GM23248 (cell line): ENCODE data around the gene GABBR2. TPM values are rescaled to one million over a fixed set of nuclear protein-coding genes. Genes with fewer than 3 reads are reported as not detected.
"Not testable (repeated sequence)": the region's sequence is repeated elsewhere in the genome, so short reads cannot be mapped to it uniquely, and the experiment has no call there.

ENCODE experiments used
- DNase-seq: peaks from one replicate; pipeline ENCODE4 v3.0.0-alpha.2; 2015
- H2AFZ ChIP-seq: fragments of 200-600 bp; sonication (generic); 2 replicates; pipeline ENCODE4 v1.6.1; 2016; ENCODE audit warnings: antibody characterized with exemption
- H3F3A ChIP-seq: fragments of 200-600 bp; sonication (generic); 2 replicates; pipeline ENCODE4 v1.6.1; 2016; ENCODE audit warnings: mild to moderate bottlenecking, antibody characterized with exemption, mixed run types; ENCODE audit not compliant: insufficient read depth
- H3K27ac ChIP-seq: fragments of 200-600 bp; sonication (generic); 2 replicates; pipeline ENCODE4 v1.5.1; 2016; ENCODE audit warnings: mild to moderate bottlenecking
- H3K27me3 ChIP-seq: fragments of 200-600 bp; sonication (generic); replicated peaks from 2 replicates; pipeline ENCODE4 v1.6.1; 2016; ENCODE audit warnings: mild to moderate bottlenecking; ENCODE audit not compliant: insufficient read depth
- H3K36me3 ChIP-seq: fragments of 200-600 bp; sonication (generic); 2 replicates; pipeline ENCODE4 v1.6.1; 2016; ENCODE audit warnings: low read depth, mild to moderate bottlenecking
- H3K4me1 ChIP-seq: fragments of 200-600 bp; sonication (generic); 2 replicates; pipeline ENCODE4 v1.6.1; 2016; ENCODE audit warnings: mild to moderate bottlenecking; ENCODE audit not compliant: insufficient read depth
- H3K4me2 ChIP-seq: fragments of 200-600 bp; sonication (generic); one replicate; pipeline ENCODE4 v1.6.1; 2016; ENCODE audit warnings: mild to moderate bottlenecking; ENCODE audit not compliant: unreplicated experiment
- H3K4me3 ChIP-seq: fragments of 200-600 bp; sonication (generic); 2 replicates; pipeline ENCODE4 v1.5.1; 2016; ENCODE audit warnings: mild to moderate bottlenecking
- H3K79me2 ChIP-seq: fragments of 200-600 bp; sonication (generic); 2 replicates; pipeline ENCODE4 v1.6.1; 2016; ENCODE audit warnings: mild to moderate bottlenecking; ENCODE audit not compliant: insufficient read depth
- H3K9ac ChIP-seq: fragments of 200-600 bp; sonication (generic); 2 replicates; pipeline ENCODE4 v1.6.1; 2016; ENCODE audit warnings: mild to moderate bottlenecking
- H3K9me2 ChIP-seq: fragments of 200-600 bp; sonication (generic); 2 replicates; pipeline ENCODE4 v1.6.1; 2016; ENCODE audit warnings: mixed run types, mild to moderate bottlenecking, moderate library complexity; ENCODE audit not compliant: insufficient read depth
- H3K9me3 ChIP-seq: fragments of 200-600 bp; sonication (generic); one replicate; pipeline ENCODE4 v1.6.1; 2017; ENCODE audit warnings: low read depth
- H4K20me1 ChIP-seq: fragments of 200-600 bp; sonication (generic); 2 replicates; pipeline ENCODE4 v1.6.0; 2016; ENCODE audit not compliant: insufficient read depth
- EZH2 ChIP-seq: fragments of 200-600 bp; sonication (generic); IDR thresholded peaks from 2 replicates; pipeline ENCODE4 v1.6.1; 2018; ENCODE audit warnings: antibody characterized with exemption, mild to moderate bottlenecking; ENCODE audit not compliant: insufficient read depth, poor library complexity, severe bottlenecking
- EZH2phosphoT487 ChIP-seq: fragments of 200-600 bp; sonication (generic); IDR thresholded peaks from 2 replicates; pipeline ENCODE4 v1.6.1; 2018; ENCODE audit warnings: antibody characterized with exemption, moderate library complexity, mild to moderate bottlenecking, low read depth; ENCODE audit not compliant: insufficient read depth
- WGBS, 2 experiments: methylation state at CpG; one replicate each; pipeline ENCODE4 v1.1.6; 2015 to 2017; ENCODE audit warnings: low lambda C conversion rate in 2 of 2, low coverage in 1 of 2; ENCODE audit errors: missing lambda C conversion rate in 2 of 2; 5-methylcytosine and 5-hydroxymethylcytosine counted together
- in situ Hi-C: fragments of 300-500 bp; cut with MboI; formaldehyde crosslinking; loops from 2 replicates; pipeline ENCODE4 v1.15.0; 2020
- polyA plus RNA-seq: library from polyadenylated mRNA; unstranded; fragments of >200 nt; fragmentation: Nextera tagmentation; extraction: Ambion mirVana; gene quantifications from 2 replicates; pipeline ENCODE4 v1.2.1, GENCODE V29; 2016
- total RNA-seq: library from RNA; depleted of rRNA; stranded (reverse); fragments of >200 nt; shearing (Covaris generic); gene quantifications from 2 replicates; pipeline ENCODE4 v1.2.3, GENCODE V29; 2014

The GABBR2 gene
- total and polyA plus RNA-seq, 2 experiments from 2014 or later: 7.5 to 13.4 TPM

GRCh38 chr9:98272083-98272482, 436.7 kb downstream of the GABBR2 start:
- Histone ChIP-seq H3K27me3 (peaks cover 14% of the 10 kb centered on the region; the same call in 1 of the 2 replicates), H4K20me1 (no peaks in the 10 kb centered on the region), H3F3A (no peaks in the 10 kb centered on the region), H3K9me3 (no peaks in the 10 kb centered on the region), H3K4me1 (no peaks in the 10 kb centered on the region), H3K36me3 (no peaks in the 10 kb centered on the region), H3K4me2 (no peak overlapping the region), H3K79me2 (no peaks in the 10 kb centered on the region), H2AFZ (no peak overlapping the region), H3K4me3 (no peak overlapping the region), H3K27ac (no peak overlapping the region), H3K9ac (no peak overlapping the region), H3K9me2 (no peaks in the 10 kb centered on the region)
- in situ Hi-C loops: no loop called here
- no peak for TF ChIP-seq EZH2phosphoT487
- no peak for TF ChIP-seq EZH2
- no peak for DNase-seq
- 41 to 45% methylated on average over 3 of the region's 3 CpGs for WGBS, 2 experiments

- TF ChIP-seq EZH2 (no peak), EZH2phosphoT487 (no peak)
- in situ Hi-C loops: no loop called here
- Histone ChIP-seq H3F3A (no peaks in the 10 kb centered on the region), H3K4me1 (no peaks in the 10 kb centered on the region), H3K36me3 (no peaks in the 10 kb centered on the region), H4K20me1 (no peaks in the 10 kb centered on the region), H3K9me3 (no peaks in the 10 kb centered on the region), H3K4me2 (no peak overlapping the region), H3K79me2 (no peaks in the 10 kb centered on the region), H3K27ac (no peak overlapping the region), H2AFZ (no peak overlapping the region), H3K9me2 (no peaks in the 10 kb centered on the region), H3K4me3 (no peak overlapping the region), H3K9ac (no peak overlapping the region), H3K27me3 (peaks cover 8% of the 10 kb centered on the region; the same call in 1 of the 2 replicates)
- peak; percentile 9 for DNase-seq
- WGBS, 2 experiments: 15 to 25% methylated on average over 3 of the region's 3 CpGs
Measured at GRCh38 chr9:98271479-98271878, 437.3 kb downstream of the GABBR2 start.

- H3K79me2 ChIP-seq, H3K9ac ChIP-seq, H3K27me3 ChIP-seq, in situ Hi-C loops, H3F3A ChIP-seq, H3K9me2 ChIP-seq, H3K4me1 ChIP-seq, H3K27ac ChIP-seq, H3K9me3 ChIP-seq, H3K36me3 ChIP-seq, H4K20me1 ChIP-seq, H3K4me3 ChIP-seq, H2AFZ ChIP-seq, H3K4me2 ChIP-seq: not testable (repeated sequence)
- WGBS, 2 experiments: 64 to 65% methylated on average over 11 of the region's 11 CpGs
- DNase-seq: peak; percentile 44
Measured at GRCh38 chr9:98270284-98270683, 438.5 kb downstream of the GABBR2 start.

- in situ Hi-C loops: not testable (repeated sequence)
- 52 to 53% methylated on average over 9 to 10 of the region's 10 CpGs for WGBS, 2 experiments
Measured at GRCh38 chr9:98269652-98270051, 439.1 kb downstream of the GABBR2 start.

GRCh38 chr9:98267556-98267955, 441.2 kb downstream of the GABBR2 start:
- H3K4me3 ChIP-seq, H3F3A ChIP-seq, H3K9ac ChIP-seq, H3K4me1 ChIP-seq, H3K79me2 ChIP-seq, H3K27ac ChIP-seq, H2AFZ ChIP-seq, H3K4me2 ChIP-seq, H3K36me3 ChIP-seq, H3K9me2 ChIP-seq, in situ Hi-C loops, H4K20me1 ChIP-seq, H3K9me3 ChIP-seq, DNase-seq, H3K27me3 ChIP-seq: not testable (repeated sequence)
- WGBS, 2 experiments: 92 to 97% methylated on average over 8 of the region's 8 CpGs

More at GRCh38 chr9:98269652-98270051, 439.1 kb downstream of the GABBR2 start:
- not testable (repeated sequence) for H3K36me3 ChIP-seq, H3K4me1 ChIP-seq, DNase-seq, H3K9me2 ChIP-seq, H2AFZ ChIP-seq, H4K20me1 ChIP-seq, H3F3A ChIP-seq, H3K79me2 ChIP-seq, H3K4me3 ChIP-seq, H3K9me3 ChIP-seq, H3K27ac ChIP-seq, H3K27me3 ChIP-seq, H3K9ac ChIP-seq, H3K4me2 ChIP-seq
